Prostate gland (tissue), 2 donors: Measurements from ENCODE around the gene ZNF470.

Source experiments
- CTCF ChIP-seq, 4 experiments: fragments of 200-600 bp in 2 of 4; fragments of 450-650 bp in 2 of 4; sonication (generic) in 2 of 4; IDR thresholded peaks; 1 replicate in 3 of 4; 2 replicates in 1 of 4; pipeline ENCODE4 v1.5.1; 2016 to 2019; ENCODE audit warnings: antibody characterized with exemption in 4 of 4, mild to moderate bottlenecking in 2 of 4, moderate library complexity in 2 of 4
- POLR2A ChIP-seq: fragments of 450-650 bp; IDR thresholded peaks from one replicate; pipeline ENCODE4 v1.6.1; 2016; ENCODE audit warnings: antibody characterized with exemption, mild to moderate bottlenecking
- POLR2AphosphoS5 ChIP-seq: sonication (generic); formaldehyde crosslinking; IDR thresholded peaks from one replicate; pipeline ENCODE4 v1.6.1; 2017; ENCODE audit warnings: antibody characterized with exemption

GRCh38 chr19:56611288-56611687 is 44.0 kb downstream of the ZNF470 start:
- no peak for TF ChIP-seq CTCF (IDR thresholded peaks at IDR 0.05)
- TF ChIP-seq POLR2A: no peak
- no peak for TF ChIP-seq POLR2AphosphoS5
